ENCODE measurements around the gene BSDC1. TPM values are rescaled to one million over a fixed set of nuclear protein-coding genes. Genes with fewer than 3 reads are reported as not detected.

Gene BSDC1
- total RNA-seq, 1 experiment from 2014 or later, result 33.2 TPM

- Histone ChIP-seq H3K4me3 (ENCODE audit: low read depth, low read length) (no peak overlapping the region), H3K9me3 (no peaks in the 10 kb centered on the region), H3K27me3 (replicated peaks; ENCODE audit: control insufficient read depth, insufficient read depth, low read length) (no peaks in the 10 kb centered on the region), H3K36me3 (ENCODE audit: control insufficient read depth, insufficient read depth, low read length) (no peaks in the 10 kb centered on the region), H3K4me1 (peaks cover 8% of the 10 kb centered on the region; the same call in 1 of the 2 replicates)
- Mint-ChIP-seq H3K4me3 (ENCODE audit: unreplicated experiment) (no peak overlapping the region), H3K27ac (ENCODE audit: unreplicated experiment) (no peak overlapping the region), H3K27me3 (ENCODE audit: insufficient read depth, unreplicated experiment) (no peaks in the 10 kb centered on the region), H3K4me1 (ENCODE audit: low read depth, unreplicated experiment) (peaks cover 16% of the 10 kb centered on the region), H3K9me3 (ENCODE audit: unreplicated experiment) (no peaks in the 10 kb centered on the region), H3K36me3 (ENCODE audit: insufficient read depth, unreplicated experiment) (peaks cover 6% of the 10 kb centered on the region)
- no peak for DNase-seq
- POLR2A ChIA-PET, result no interaction called here
- BruUV-seq (replicated peaks), result no TSS peak
- intact Hi-C loops (cut with micrococcal nuclease; ENCODE audit: unreplicated experiment), result no loop called here
- TF ChIP-seq, protein P1, sequence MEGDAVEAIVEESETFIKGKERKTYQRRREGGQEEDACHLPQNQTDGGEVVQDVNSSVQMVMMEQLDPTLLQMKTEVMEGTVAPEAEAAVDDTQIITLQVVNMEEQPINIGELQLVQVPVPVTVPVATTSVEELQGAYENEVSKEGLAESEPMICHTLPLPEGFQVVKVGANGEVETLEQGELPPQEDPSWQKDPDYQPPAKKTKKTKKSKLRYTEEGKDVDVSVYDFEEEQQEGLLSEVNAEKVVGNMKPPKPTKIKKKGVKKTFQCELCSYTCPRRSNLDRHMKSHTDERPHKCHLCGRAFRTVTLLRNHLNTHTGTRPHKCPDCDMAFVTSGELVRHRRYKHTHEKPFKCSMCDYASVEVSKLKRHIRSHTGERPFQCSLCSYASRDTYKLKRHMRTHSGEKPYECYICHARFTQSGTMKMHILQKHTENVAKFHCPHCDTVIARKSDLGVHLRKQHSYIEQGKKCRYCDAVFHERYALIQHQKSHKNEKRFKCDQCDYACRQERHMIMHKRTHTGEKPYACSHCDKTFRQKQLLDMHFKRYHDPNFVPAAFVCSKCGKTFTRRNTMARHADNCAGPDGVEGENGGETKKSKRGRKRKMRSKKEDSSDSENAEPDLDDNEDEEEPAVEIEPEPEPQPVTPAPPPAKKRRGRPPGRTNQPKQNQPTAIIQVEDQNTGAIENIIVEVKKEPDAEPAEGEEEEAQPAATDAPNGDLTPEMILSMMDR (IDR thresholded peaks at IDR 0.05; ENCODE audit: insufficient read depth in 1 of 2, low read depth in 1 of 2, low read length in 1 of 2, severe bottlenecking in 1 of 2, unreplicated experiment in 1 of 2), result no peak
- CTCF ChIA-PET, result interaction anchor here (0.6 kb wide), 1 partner anchor 174 kb away, joined by 3 read pairs; no protein-coding TSS in a partner anchor
Measured at GRCh38 chr1:32346532-32347157, 47.6 kb downstream of the BSDC1 start.

GRCh38 chr1:32345289-32345827, 48.9 kb downstream of the BSDC1 start:
- ChIA-PET CTCF (interaction anchor here (1.1 kb wide), 1 partner anchor 55 kb away, joined by 3 read pairs; no protein-coding TSS in a partner anchor), POLR2A (interaction anchor here (1.1 kb wide), 1 partner anchor 9 kb away, joined by 7 read pairs; the partner anchor contains the start of gene MARCKSL1)
- no peak overlapping the region for H3K4me3 Mint-ChIP-seq (ENCODE audit: unreplicated experiment)
- no peak overlapping the region for H3K27ac Mint-ChIP-seq (ENCODE audit: unreplicated experiment)
- no peaks in the 10 kb centered on the region for H3K27me3 ChIP-seq (replicated peaks; ENCODE audit: control insufficient read depth, insufficient read depth, low read length)
- no peak for DNase-seq
- BruUV-seq (replicated peaks), result no TSS peak
- no peak overlapping the region for H3K4me3 ChIP-seq (ENCODE audit: low read depth, low read length)
- H3K36me3 ChIP-seq (ENCODE audit: control insufficient read depth, insufficient read depth, low read length), result no peaks in the 10 kb centered on the region
- H3K27me3 Mint-ChIP-seq (ENCODE audit: insufficient read depth, unreplicated experiment), result no peaks in the 10 kb centered on the region
- H3K9me3 Mint-ChIP-seq (ENCODE audit: unreplicated experiment), result no peaks in the 10 kb centered on the region
- peaks cover 6% of the 10 kb centered on the region for H3K36me3 Mint-ChIP-seq (ENCODE audit: insufficient read depth, unreplicated experiment)
- TF ChIP-seq, protein P1 (IDR thresholded peaks at IDR 0.05; ENCODE audit: insufficient read depth in 1 of 2, low read depth in 1 of 2, low read length in 1 of 2, severe bottlenecking in 1 of 2, unreplicated experiment in 1 of 2), result no peak
- intact Hi-C loops (cut with micrococcal nuclease; ENCODE audit: unreplicated experiment), result no loop called here
- no peaks in the 10 kb centered on the region for H3K9me3 ChIP-seq
- peaks cover 16% of the 10 kb centered on the region for H3K4me1 Mint-ChIP-seq (ENCODE audit: low read depth, unreplicated experiment)
- H3K4me1 ChIP-seq, result 0 out of 2 replicates have a peak, but pooled peaks cover 4% of the 10 kb centered on the region

DNA sequence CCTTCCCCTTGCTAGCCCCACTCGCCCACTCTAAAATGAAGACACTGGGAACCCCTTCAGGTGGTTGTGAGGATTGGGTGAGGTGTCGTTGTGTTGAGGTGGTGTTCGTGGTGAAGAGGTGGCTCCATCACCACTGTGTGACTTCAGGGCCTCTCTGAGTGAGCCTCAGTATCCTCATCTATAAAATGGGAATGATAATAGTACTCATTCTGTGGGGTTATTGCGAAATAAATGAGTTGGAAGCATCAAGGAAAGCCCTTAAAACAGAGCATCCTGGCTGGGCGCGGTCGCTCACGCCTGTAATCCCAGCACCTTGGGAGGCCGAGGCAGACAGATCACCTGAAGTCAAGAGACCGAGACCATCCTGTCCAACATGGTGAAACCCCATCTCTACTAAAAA, 51.5 kb downstream of the BSDC1 start:
- DNase-seq, result no peak
- H3K4me1 Mint-ChIP-seq (ENCODE audit: low read depth, unreplicated experiment), result peaks cover 16% of the 10 kb centered on the region
- peaks cover 6% of the 10 kb centered on the region for H3K36me3 Mint-ChIP-seq (ENCODE audit: insufficient read depth, unreplicated experiment)
- ChIA-PET CTCF (interaction anchor here (0.7 kb wide), 1 partner anchor 1128 kb away, joined by 3 read pairs; no protein-coding TSS in a partner anchor), POLR2A (no interaction called here)
- 0 out of 2 replicates have a peak, but pooled peaks cover 4% of the 10 kb centered on the region for H3K4me1 ChIP-seq
- no peaks in the 10 kb centered on the region for H3K27me3 Mint-ChIP-seq (ENCODE audit: insufficient read depth, unreplicated experiment)
- no peaks in the 10 kb centered on the region for H3K27me3 ChIP-seq (replicated peaks; ENCODE audit: control insufficient read depth, insufficient read depth, low read length)
- TF ChIP-seq, protein P1 (IDR thresholded peaks at IDR 0.05; ENCODE audit: insufficient read depth in 1 of 2, low read depth in 1 of 2, low read length in 1 of 2, severe bottlenecking in 1 of 2, unreplicated experiment in 1 of 2), result no peak
- H3K36me3 ChIP-seq (ENCODE audit: control insufficient read depth, insufficient read depth, low read length), result no peaks in the 10 kb centered on the region
- no TSS peak for BruUV-seq (replicated peaks)
- no peaks in the 10 kb centered on the region for H3K9me3 Mint-ChIP-seq (ENCODE audit: unreplicated experiment)
- no peak overlapping the region for H3K4me3 Mint-ChIP-seq (ENCODE audit: unreplicated experiment)
- no peaks in the 10 kb centered on the region for H3K9me3 ChIP-seq
- intact Hi-C loops (cut with micrococcal nuclease; ENCODE audit: unreplicated experiment), result no loop called here
- H3K27ac Mint-ChIP-seq (ENCODE audit: unreplicated experiment), result no peak overlapping the region
- no peak overlapping the region for H3K4me3 ChIP-seq (ENCODE audit: low read depth, low read length)
